H9 (cell line): ENCODE data around the gene KRT1. TPM values are rescaled to one million over a fixed set of nuclear protein-coding genes. Genes with fewer than 3 reads are reported as not detected.
A peak's percentile ranks its signal among the peaks of the same experiment; 100 is the strongest.

Experiments
- DNase-seq: peaks from one replicate; pipeline ENCODE4 v3.0.0-alpha.2; 2017
- H2AFZ ChIP-seq: one replicate; pipeline ENCODE4 v1.6.1; 2013; ENCODE audit warnings: mild to moderate bottlenecking, low read length, control low read depth, moderate library complexity
- H2AK5ac ChIP-seq: 2 replicates; pipeline ENCODE4 v1.6.1; 2013; ENCODE audit warnings: low read length, control low read depth, mixed read lengths; ENCODE audit not compliant: insufficient read length
- H2BK120ac ChIP-seq: one replicate; pipeline ENCODE4 v1.6.1; 2013; ENCODE audit warnings: low read depth, mild to moderate bottlenecking, low read length, control low read depth, inconsistent platforms; ENCODE audit not compliant: poor library complexity, severe bottlenecking
- H2BK12ac ChIP-seq: 2 replicates; pipeline ENCODE4 v1.6.1; 2013; ENCODE audit warnings: low read length, control low read depth, mixed read lengths, low read depth; ENCODE audit not compliant: insufficient read length
- H2BK15ac ChIP-seq: 2 replicates; pipeline ENCODE4 v1.6.1; 2013; ENCODE audit warnings: low read depth, low read length, control low read depth
- H2BK20ac ChIP-seq: one replicate; pipeline ENCODE4 v1.6.1; 2013; ENCODE audit warnings: low read depth, mild to moderate bottlenecking, low read length, control low read depth, inconsistent platforms; ENCODE audit not compliant: poor library complexity, severe bottlenecking
- H2BK5ac ChIP-seq: 2 replicates; pipeline ENCODE4 v1.6.1; 2013; ENCODE audit warnings: low read length, control low read depth, mixed read lengths; ENCODE audit not compliant: insufficient read length
- H3K14ac ChIP-seq: 2 replicates; pipeline ENCODE4 v1.6.1; 2013; ENCODE audit warnings: low read length, control low read depth; ENCODE audit not compliant: insufficient read depth
- H3K18ac ChIP-seq: 2 replicates; pipeline ENCODE4 v1.6.1; 2013; ENCODE audit warnings: low read depth, mild to moderate bottlenecking, mixed read lengths, low read length, control low read depth; ENCODE audit not compliant: insufficient read length
- H3K23ac ChIP-seq: 2 replicates; pipeline ENCODE4 v1.6.1; 2013; ENCODE audit warnings: low read length, control low read depth, mixed read lengths, low read depth; ENCODE audit not compliant: insufficient read length
- H3K23me2 ChIP-seq: 2 replicates; pipeline ENCODE4 v1.6.1; 2013; ENCODE audit warnings: low read depth, mild to moderate bottlenecking, mixed read lengths, low read length, control low read depth; ENCODE audit not compliant: insufficient read length, poor library complexity, severe bottlenecking
- H3K27ac ChIP-seq: 2 replicates; pipeline ENCODE4 v1.5.1; 2013; ENCODE audit warnings: low read length, control low read depth, mixed read lengths, low read depth; ENCODE audit not compliant: insufficient read length
- H3K27me3 ChIP-seq: 2 replicates; pipeline ENCODE4 v1.6.1; 2013; ENCODE audit warnings: low read length, control low read depth, inconsistent platforms; ENCODE audit not compliant: insufficient read depth
- H3K4ac ChIP-seq: 2 replicates; pipeline ENCODE4 v1.6.1; 2013; ENCODE audit warnings: low read depth, mild to moderate bottlenecking, control low read depth, inconsistent platforms, low read length, moderate library complexity
- H3K4me1 ChIP-seq: 2 replicates; pipeline ENCODE4 v1.6.1; 2013; ENCODE audit warnings: low read length, control low read depth, inconsistent platforms; ENCODE audit not compliant: insufficient read depth
- H3K4me2 ChIP-seq: 2 replicates; pipeline ENCODE4 v1.6.1; 2013; ENCODE audit warnings: low read length, control low read depth, mixed read lengths; ENCODE audit not compliant: insufficient read length, insufficient read depth
- H3K56ac ChIP-seq: 2 replicates; pipeline ENCODE4 v1.6.1; 2013; ENCODE audit warnings: low read depth, mild to moderate bottlenecking, mixed read lengths, low read length, control low read depth; ENCODE audit not compliant: insufficient read length
- H3K79me1 ChIP-seq: 2 replicates; pipeline ENCODE4 v1.6.1; 2013; ENCODE audit warnings: low read depth, mild to moderate bottlenecking, moderate library complexity, low read length, control low read depth, inconsistent platforms; ENCODE audit not compliant: insufficient read depth, poor library complexity, severe bottlenecking
- H3K79me2 ChIP-seq: 2 replicates; pipeline ENCODE4 v1.6.1; 2013; ENCODE audit warnings: low read length, control low read depth, inconsistent platforms; ENCODE audit not compliant: insufficient read depth
- H3K9ac ChIP-seq: 2 replicates; pipeline ENCODE4 v1.6.1; 2013; ENCODE audit warnings: low read length, control low read depth, mixed read lengths; ENCODE audit not compliant: insufficient read length; ENCODE audit errors: extremely low read depth
- H3K9me3 ChIP-seq: one replicate; pipeline ENCODE4 v1.6.1; 2013; ENCODE audit warnings: low read depth, low read length, inconsistent platforms; ENCODE audit not compliant: control insufficient read depth
- H3T11ph ChIP-seq: one replicate; pipeline ENCODE4 v1.6.1; 2013; ENCODE audit warnings: mild to moderate bottlenecking, low read length, control low read depth, inconsistent platforms
- H4K20me1 ChIP-seq: one replicate; pipeline ENCODE4 v1.6.1; 2013; ENCODE audit not compliant: control insufficient read depth, insufficient read length, insufficient read depth
- H4K5ac ChIP-seq: 2 replicates; pipeline ENCODE4 v1.6.1; 2013; ENCODE audit warnings: low read depth, mild to moderate bottlenecking, mixed read lengths, low read length, control low read depth; ENCODE audit not compliant: insufficient read length
- H4K8ac ChIP-seq: replicated peaks from 2 replicates; pipeline ENCODE4 v1.6.1; 2013; ENCODE audit warnings: low read length, control low read depth, mixed read lengths, low read depth; ENCODE audit not compliant: insufficient read length
- H4K91ac ChIP-seq: 2 replicates; pipeline ENCODE4 v1.6.1; 2013; ENCODE audit warnings: low read depth, mild to moderate bottlenecking, moderate library complexity, mixed read lengths, low read length, control low read depth; ENCODE audit not compliant: insufficient read length
- H3K27ac Mint-ChIP-seq, 3 experiments: 2 replicates in 2 of 3; 3 replicates in 1 of 3; pipeline ENCODE4 v1.8.0; 2020 to 2021; ENCODE audit warnings: mixed read lengths in 3 of 3, mild to moderate bottlenecking in 1 of 3, moderate library complexity in 1 of 3
- H3K27me3 Mint-ChIP-seq: 2 replicates; pipeline ENCODE4 v1.8.0; 2021; ENCODE audit warnings: low read depth, mild to moderate bottlenecking, moderate library complexity, mixed read lengths
- H3K36me3 Mint-ChIP-seq, 3 experiments: 2 replicates in 2 of 3; 3 replicates in 1 of 3; pipeline ENCODE4 v1.8.0; 2020 to 2021; ENCODE audit warnings: low read depth in 3 of 3, mixed read lengths in 3 of 3; ENCODE audit not compliant: insufficient read depth in 1 of 3
- H3K4me1 Mint-ChIP-seq, 2 experiments: 2 replicates each; pipeline ENCODE4 v1.8.0; 2020; ENCODE audit warnings: mixed read lengths in 2 of 2
- H3K4me3 Mint-ChIP-seq, 2 experiments: 2 replicates in 1 of 2; 3 replicates in 1 of 2; pipeline ENCODE4 v1.8.0; 2020 to 2021; ENCODE audit warnings: mild to moderate bottlenecking in 2 of 2, mixed read lengths in 2 of 2, moderate library complexity in 1 of 2
- H3K9me3 Mint-ChIP-seq, 2 experiments: 2 replicates in 1 of 2; 3 replicates in 1 of 2; pipeline ENCODE4 v1.8.0; 2020; ENCODE audit warnings: mild to moderate bottlenecking in 2 of 2, mixed read lengths in 2 of 2, moderate library complexity in 1 of 2
- WGBS: extraction: QIAGEN DNeasy Blood & Tissue Kit; methylation state at CpG from one replicate; pipeline ENCODE4 v1.1.7; 2013; ENCODE audit warnings: missing lambda C conversion rate, low lambda C conversion rate, mixed read lengths; ENCODE audit not compliant: insufficient read length; ENCODE audit errors: extremely low coverage; 5-methylcytosine and 5-hydroxymethylcytosine counted together
- total RNA-seq: library from RNA; stranded (reverse); gene quantifications from 2 replicates; pipeline ENCODE4 v1.2.1, GENCODE V29; 2021
- TF ChIP-seq, protein P1 (sequence below): fragments of 200-600 bp; sonication (generic); conservative IDR thresholded peaks from 3 replicates; pipeline ENCODE4 v1.8.0; 2021; ENCODE audit warnings: antibody characterized with exemption, mild to moderate bottlenecking

Gene KRT1
- total RNA-seq, 1 experiment from 2014 or later: not detected

DNA sequence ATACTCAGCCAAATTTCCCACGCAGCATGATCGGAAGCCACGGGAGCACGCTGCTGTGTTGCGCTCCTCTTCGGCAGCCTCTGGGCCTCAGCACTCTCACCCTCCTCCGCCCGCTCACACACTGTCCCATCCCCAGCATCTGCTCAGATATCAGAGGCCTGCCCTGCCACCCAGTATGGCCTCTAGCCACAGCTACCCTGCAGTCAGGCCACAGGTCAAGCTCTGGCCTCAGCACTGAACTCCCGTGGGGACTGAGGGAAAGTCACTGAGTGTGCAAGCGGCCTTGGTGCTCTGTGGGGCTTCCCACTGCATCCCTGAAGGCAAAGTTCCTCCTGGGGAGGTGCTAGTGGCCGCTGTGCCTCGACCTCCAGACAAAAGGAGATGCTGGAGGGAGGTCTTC lies 21.1 kb upstream of the KRT1 start:
- H3K4me3 Mint-ChIP-seq: no peak overlapping the region
- H2BK20ac ChIP-seq: no peak overlapping the region
- TF ChIP-seq, protein P1, sequence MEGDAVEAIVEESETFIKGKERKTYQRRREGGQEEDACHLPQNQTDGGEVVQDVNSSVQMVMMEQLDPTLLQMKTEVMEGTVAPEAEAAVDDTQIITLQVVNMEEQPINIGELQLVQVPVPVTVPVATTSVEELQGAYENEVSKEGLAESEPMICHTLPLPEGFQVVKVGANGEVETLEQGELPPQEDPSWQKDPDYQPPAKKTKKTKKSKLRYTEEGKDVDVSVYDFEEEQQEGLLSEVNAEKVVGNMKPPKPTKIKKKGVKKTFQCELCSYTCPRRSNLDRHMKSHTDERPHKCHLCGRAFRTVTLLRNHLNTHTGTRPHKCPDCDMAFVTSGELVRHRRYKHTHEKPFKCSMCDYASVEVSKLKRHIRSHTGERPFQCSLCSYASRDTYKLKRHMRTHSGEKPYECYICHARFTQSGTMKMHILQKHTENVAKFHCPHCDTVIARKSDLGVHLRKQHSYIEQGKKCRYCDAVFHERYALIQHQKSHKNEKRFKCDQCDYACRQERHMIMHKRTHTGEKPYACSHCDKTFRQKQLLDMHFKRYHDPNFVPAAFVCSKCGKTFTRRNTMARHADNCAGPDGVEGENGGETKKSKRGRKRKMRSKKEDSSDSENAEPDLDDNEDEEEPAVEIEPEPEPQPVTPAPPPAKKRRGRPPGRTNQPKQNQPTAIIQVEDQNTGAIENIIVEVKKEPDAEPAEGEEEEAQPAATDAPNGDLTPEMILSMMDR: no peak

More for the DNA sequence above, 21.1 kb upstream of the KRT1 start:
- H3K27ac ChIP-seq: no peak overlapping the region
- no peak overlapping the region for H2BK12ac ChIP-seq
- no peak overlapping the region for H3K23ac ChIP-seq
- H3K79me1 ChIP-seq: no peaks in the 10 kb centered on the region
- H4K91ac ChIP-seq: no peak overlapping the region
- no peak overlapping the region for H4K8ac ChIP-seq
- H4K5ac ChIP-seq: no peak overlapping the region
- no peak overlapping the region for H3K18ac ChIP-seq
- no peak overlapping the region for H2BK120ac ChIP-seq
- H3K4me1 ChIP-seq: no peaks in the 10 kb centered on the region
- no peak overlapping the region for H3K4me2 ChIP-seq
- H2BK5ac ChIP-seq: no peak overlapping the region
- no peak overlapping the region for H3K4ac ChIP-seq
- no peaks in the 10 kb centered on the region for H3K23me2 ChIP-seq
- no peak overlapping the region for H2AFZ ChIP-seq
- H3K56ac ChIP-seq: no peak overlapping the region
- H2BK15ac ChIP-seq: no peak overlapping the region
- Mint-ChIP-seq H3K4me1 (peaks cover 8 to 14% of the 10 kb centered on the region in 2 experiments), H3K36me3 (no peaks in the 10 kb centered on the region), H3K27me3 (peaks cover 30% of the 10 kb centered on the region), H3K9me3 (no peaks in the 10 kb centered on the region), H3K27ac (peak overlapping the region in 1 of 3 experiments; percentile 6; a peak in 1 of 7 replicates)
- no peak overlapping the region for H3K14ac ChIP-seq
- H2AK5ac ChIP-seq: no peak overlapping the region
- no peaks in the 10 kb centered on the region for H4K20me1 ChIP-seq
- DNase-seq: no peak
- WGBS: no CpG with 5 or more reads among the region's 12 CpGs
- no peaks in the 10 kb centered on the region for H3K79me2 ChIP-seq
- no peaks in the 10 kb centered on the region for H3K9me3 ChIP-seq
- no peak overlapping the region for H3K9ac ChIP-seq
- H3K27me3 ChIP-seq: no peaks in the 10 kb centered on the region
- no peak overlapping the region for H3T11ph ChIP-seq
